SH-SY5Y (cell line): ENCODE data around the gene OLFML3.

Experiments
- GATA2 ChIP-seq: IDR thresholded peaks from 2 replicates; pipeline ENCODE4 v1.6.1; 2011; ENCODE audit warnings: mild to moderate bottlenecking, low read depth, low read length
- GATA3 ChIP-seq: IDR thresholded peaks from 2 replicates; pipeline ENCODE4 v1.6.1; 2011; ENCODE audit warnings: low read depth, mild to moderate bottlenecking, low read length, moderate library complexity

The OLFML3 gene

GRCh38 chr1:113995382-113995781, 16.1 kb downstream of the OLFML3 start:
- no peak for TF ChIP-seq GATA3
- TF ChIP-seq GATA2, result no peak

GRCh38 chr1:113998361-113998760, 19.1 kb downstream of the OLFML3 start:
- TF ChIP-seq GATA3, result no peak
- no peak for TF ChIP-seq GATA2

- TF ChIP-seq GATA3, result no peak
- TF ChIP-seq GATA2, result no peak
Measured at GRCh38 chr1:113999233-113999632, 20.0 kb downstream of the OLFML3 start.

GRCh38 chr1:113999799-114000198, 20.5 kb downstream of the OLFML3 start:
- TF ChIP-seq GATA2, result no peak
- no peak for TF ChIP-seq GATA3

- no peak for TF ChIP-seq GATA2
Measured at GRCh38 chr1:114000406-114000805, 21.1 kb downstream of the OLFML3 start.

GRCh38 chr1:114002492-114003239, 23.4 kb downstream of the OLFML3 start:
- TF ChIP-seq GATA3 (no peak), GATA2 (no peak)

DNA sequence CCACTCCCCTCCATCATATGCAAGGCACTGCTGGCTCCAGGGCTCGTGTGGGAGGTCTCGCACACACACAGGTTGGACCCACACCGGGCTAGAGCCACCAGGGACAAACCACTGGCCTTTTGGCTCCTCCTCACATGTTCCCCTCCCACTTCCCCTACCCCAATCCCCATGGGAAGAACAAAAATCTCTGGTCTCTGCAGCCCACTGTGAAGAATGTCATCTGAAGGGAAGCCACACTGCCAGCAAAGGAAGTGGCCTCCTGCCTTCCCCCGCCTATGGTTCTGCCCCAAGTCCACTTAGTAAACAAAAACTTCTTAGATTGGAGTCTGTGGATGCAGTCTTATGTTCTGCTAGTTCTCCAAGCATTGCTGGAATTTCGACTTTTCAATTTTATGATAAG, 24.2 kb downstream of the OLFML3 start:
- TF ChIP-seq GATA3 (no peak), GATA2 (no peak)

DNA sequence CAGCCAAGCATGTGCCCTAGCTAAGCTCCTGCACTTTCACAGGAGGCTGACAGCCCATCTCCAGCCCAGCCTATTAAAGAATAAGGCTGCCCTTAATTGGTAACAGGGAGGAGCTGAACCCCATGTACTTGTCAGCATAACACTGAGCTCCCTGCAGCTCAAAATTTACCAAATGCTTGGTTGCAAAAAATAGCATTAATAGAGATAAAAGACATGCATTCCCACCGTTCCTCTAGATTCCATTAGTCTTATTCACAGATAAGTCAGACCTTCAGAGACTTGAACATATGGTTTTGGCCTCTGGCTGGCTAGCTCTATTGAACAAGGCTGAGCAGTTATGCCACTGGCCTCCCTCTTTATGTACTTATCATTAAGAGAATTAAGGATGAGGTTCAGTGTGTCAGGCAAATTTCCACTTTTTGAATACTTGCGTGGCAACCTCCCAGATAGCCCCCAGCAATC, 29.2 kb downstream of the OLFML3 start:
- TF ChIP-seq GATA3 (no peak), GATA2 (no peak)

DNA sequence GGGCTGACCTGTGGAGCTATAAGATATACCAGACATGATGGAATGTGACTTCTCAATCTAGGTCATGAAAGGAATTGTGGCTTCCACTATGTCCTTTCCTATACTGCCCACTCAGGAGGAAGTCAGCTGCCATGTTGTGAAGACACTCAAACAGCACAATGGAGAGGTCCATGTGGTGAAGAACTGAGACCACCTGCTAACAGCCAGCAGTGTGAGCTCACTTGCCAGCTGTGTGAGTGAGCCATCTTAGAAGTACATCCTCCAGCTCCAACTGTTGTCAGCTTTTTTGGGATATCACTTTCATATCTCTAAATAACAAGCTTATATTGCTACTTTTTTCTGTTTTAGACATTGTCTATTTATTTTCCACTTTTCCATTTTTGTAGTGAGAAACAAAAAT, 29.7 kb downstream of the OLFML3 start:
- TF ChIP-seq GATA2 (no peak), GATA3 (no peak)

DNA sequence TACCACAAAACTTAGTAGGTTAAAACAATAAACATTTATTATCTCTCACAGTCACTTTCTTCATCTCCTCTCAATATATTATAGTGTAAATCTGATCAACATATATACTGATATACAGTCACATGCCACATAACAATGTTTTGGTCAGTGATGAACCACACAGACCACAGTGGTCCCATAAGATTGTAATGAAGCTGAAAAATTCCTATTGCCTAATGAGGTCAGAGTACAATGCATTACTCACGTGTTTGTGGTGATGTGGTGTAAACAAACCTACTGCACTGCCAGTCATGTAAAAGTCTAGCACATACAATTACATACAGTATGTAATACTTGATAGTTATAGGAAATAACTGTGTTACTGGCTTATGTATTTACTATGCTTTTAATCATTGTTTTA, 30.1 kb downstream of the OLFML3 start:
- TF ChIP-seq GATA3, result no peak
- TF ChIP-seq GATA2, result no peak

DNA sequence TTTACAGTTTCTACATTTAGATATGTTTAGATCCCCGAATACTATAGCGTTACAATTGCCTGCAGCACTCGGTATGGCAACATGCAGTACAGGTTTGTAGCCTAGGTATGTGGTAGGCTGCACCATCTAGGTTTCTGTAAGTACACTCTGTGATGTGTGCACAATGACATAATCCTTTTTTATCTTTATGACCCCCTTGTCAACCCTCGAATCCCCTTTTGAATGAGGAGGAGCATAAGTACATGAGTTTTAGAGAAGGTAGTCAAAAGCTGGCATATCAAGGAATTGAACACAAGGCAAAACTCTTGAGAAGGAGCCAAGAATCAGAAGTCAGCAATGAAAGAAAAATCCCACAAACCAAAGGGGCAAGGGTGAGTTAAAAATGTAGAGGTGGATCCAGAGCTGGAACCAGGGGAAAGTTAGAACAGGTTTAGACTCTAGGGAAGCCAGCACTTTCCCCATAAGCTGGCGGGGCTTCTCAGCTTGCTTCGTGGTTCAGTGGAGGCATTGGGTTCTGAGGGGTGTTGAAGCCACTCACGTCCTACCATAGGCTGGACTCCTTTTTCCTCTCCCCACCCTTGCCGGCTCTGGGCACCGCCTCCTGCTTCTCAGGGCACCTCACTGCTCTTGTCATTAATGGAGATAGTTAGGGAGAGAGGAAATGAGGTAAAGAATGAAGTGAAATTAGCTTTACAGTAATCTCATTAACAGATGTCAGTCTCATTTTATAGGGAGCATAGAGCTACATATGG, 31.3 kb downstream of the OLFML3 start:
- TF ChIP-seq GATA2 (no peak), GATA3 (no peak)

DNA sequence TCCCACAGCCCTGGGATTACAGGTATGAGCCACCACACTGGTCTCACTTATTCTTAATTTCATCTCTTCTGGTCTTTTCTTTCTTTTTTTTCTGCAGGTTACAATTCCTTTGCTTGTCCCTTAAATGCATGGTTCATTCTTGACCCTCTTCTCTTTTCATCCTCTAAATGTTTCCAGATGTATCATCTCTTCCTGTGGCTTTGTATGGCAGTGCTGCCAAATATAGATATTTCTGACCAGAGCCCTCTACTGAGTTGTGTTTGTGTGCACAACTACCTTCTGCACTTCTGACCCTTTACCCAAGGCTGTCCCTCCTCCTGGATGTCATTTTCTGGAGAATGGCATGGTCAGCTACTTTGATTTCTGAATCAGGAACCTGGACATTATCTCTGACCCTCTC, 32.5 kb downstream of the OLFML3 start:
- TF ChIP-seq GATA2, result no peak
- no peak for TF ChIP-seq GATA3

DNA sequence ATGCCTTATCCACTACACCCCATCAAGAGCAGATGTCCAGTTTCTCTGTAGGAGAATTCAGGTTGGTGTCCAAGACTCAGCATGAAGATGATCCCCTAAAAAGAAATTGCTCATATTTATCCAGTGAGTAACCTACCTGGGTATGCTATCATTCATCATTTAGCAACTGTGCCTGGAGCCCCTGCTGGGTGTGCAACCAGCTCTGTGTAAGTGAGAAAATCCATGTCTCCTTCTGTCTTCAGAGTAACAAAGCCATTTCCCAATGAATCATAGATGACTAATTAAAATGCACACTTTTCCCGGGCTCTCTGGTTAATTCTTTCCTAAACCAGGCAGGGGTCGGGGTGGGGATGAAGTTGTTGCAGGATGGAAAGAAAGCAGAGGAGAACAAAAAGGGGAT, 35.8 kb downstream of the OLFML3 start:
- TF ChIP-seq GATA3, result no peak
- TF ChIP-seq GATA2, result no peak

- TF ChIP-seq GATA3 (no peak), GATA2 (no peak)
Measured at GRCh38 chr1:114021665-114022099, 42.4 kb downstream of the OLFML3 start.

DNA sequence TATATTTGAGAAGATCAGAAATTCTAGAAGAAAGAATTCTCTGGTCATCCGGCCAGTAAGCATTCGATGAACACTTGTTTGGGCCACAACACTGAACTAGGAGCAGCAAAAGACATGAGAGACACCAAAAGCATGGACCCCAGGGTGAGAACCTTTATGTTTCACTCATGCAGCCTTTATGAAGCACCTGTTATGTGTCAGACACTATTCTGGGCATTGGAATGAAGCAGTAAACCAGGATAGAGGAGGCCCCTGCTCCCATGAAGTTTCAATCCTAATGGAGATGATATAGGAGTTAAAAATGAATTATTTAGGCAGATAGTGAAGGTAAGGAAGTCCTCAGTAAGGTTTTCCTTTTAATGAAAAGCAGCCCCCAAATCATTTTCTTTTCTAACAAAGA, 43.6 kb downstream of the OLFML3 start:
- TF ChIP-seq GATA3, result no peak
